PC-3 (cell line): ENCODE measurements around the gene MTRFR.
"Not testable (repeated sequence)": the region's sequence is repeated elsewhere in the genome, so short reads cannot be mapped to it uniquely, and the experiment has no call there.

Experiments
- CTCF ChIP-seq: fragments of 300-600 bp; sonication (generic); conservative IDR thresholded peaks from 2 replicates; pipeline ENCODE4 v1.5.1; 2017; ENCODE audit warnings: antibody characterized with exemption, low read depth, mild to moderate bottlenecking, low read length
- EZH2 ChIP-seq: fragments of 300-600 bp; sonication (generic); IDR thresholded peaks from one replicate; pipeline ENCODE4 v1.6.1; 2017; ENCODE audit warnings: antibody characterized with exemption, mild to moderate bottlenecking, low read length; ENCODE audit not compliant: unreplicated experiment
- EZH2phosphoT487 ChIP-seq: fragments of 300-600 bp; sonication (generic); IDR thresholded peaks from 2 replicates; pipeline ENCODE4 v1.6.1; 2018; ENCODE audit warnings: mild to moderate bottlenecking, antibody characterized with exemption, low read length, borderline replicate concordance

DNA sequence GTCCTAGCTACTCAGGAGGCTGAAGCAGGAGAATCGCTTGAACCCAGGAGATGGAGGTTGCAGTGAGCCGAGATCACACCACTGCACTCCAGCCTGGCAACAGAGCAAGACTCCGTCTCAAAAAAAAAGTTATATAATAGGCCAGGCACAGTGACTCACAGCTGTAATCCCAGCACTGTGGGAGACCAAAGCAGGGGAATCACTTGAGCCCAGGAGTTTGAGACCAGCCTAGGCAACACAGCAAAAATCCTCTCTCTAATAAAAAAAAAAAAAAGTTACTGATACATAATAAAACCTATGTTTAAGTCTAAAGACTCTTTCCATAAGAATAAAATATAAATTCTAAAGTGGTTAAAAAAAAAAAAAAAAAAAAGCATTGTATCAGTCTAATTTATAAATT, 26.4 kb upstream of the MTRFR start:
- not testable (repeated sequence) for TF ChIP-seq CTCF, EZH2phosphoT487, EZH2
